AG04449 (cell line): ENCODE results near the gene CDC42BPB.
"Not testable (repeated sequence)": the region's sequence is repeated elsewhere in the genome, so short reads cannot be mapped to it uniquely, and the experiment has no call there.

Source experiments
- CTCF ChIA-PET: fragments of 350-600 bp; formaldehyde crosslinking; extraction: SDS; loops from one replicate; lab custom pipeline; 2021; ENCODE audit warnings: antibody characterized with exemption; lab: Yijun Ruan, JAX
- POLR2A ChIA-PET: fragments of 400-600, 350-600 bp; formaldehyde crosslinking; extraction: SDS; loops from one replicate; lab custom pipeline; 2020; ENCODE audit warnings: antibody characterized with exemption, inconsistent platforms; lab: Yijun Ruan, JAX
- DNase-seq: peaks from one replicate; pipeline ENCODE4 v3.0.0-alpha.2; 2010; ENCODE audit warnings: low read depth, low spot score
- H3K4me3 ChIP-seq: 2 replicates; pipeline ENCODE4 v1.5.1; 2011; ENCODE audit warnings: low read depth, mild to moderate bottlenecking, control low read depth, low read length
- TF ChIP-seq, protein P1 (sequence below): IDR thresholded peaks from one replicate; pipeline ENCODE4 v1.5.1; 2011; ENCODE audit warnings: mild to moderate bottlenecking, moderate library complexity, low read length, control low read depth, inconsistent platforms; ENCODE audit not compliant: insufficient read depth; ENCODE audit errors: missing control alignments

The CDC42BPB gene

DNA sequence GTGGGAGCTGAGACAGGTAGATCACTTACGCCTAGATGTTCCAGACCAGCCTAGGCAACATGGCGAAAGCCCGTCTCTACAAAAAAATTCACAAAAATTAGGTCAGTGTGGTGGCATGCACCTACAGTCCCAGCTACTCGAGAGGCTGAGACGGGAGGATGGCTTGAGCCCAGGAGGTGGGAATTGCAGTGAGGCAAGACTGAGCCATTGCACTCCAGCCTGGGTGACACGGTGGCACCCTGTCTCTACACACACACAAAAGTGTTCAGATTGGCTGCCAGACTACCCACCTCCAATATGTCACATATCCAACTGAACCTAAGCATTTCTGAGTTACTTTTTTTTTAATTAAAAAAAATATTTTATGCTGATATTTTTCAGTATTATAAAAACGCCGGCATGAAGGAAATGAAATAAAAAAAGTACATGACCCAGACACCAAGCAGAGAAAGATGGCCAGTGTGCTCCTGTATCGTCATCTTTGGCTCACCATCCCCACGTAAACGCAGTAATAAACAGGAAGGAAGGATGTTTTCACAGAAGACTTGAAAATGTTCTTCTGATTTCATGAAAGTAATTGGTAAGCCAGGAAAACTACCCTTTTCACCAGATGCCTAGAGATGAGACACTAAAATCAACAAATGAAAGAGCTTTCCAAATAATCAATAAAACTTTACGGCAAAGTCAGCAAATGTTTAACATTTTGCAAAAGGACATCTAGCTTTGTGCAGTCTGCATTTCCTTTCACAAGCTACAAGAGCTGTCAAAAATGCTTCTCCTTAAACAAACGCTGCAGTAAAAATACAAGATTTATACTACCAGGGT is 26.4 kb downstream of the CDC42BPB start:
- POLR2A ChIA-PET, result no interaction called here
- CTCF ChIA-PET, result no interaction called here
- H3K4me3 ChIP-seq, result no peak overlapping the region

GRCh38 chr14:103029936-103030335 is 27.4 kb downstream of the CDC42BPB start:
- CTCF ChIA-PET, result interaction anchor here (0.6 kb wide), 1 partner anchor 9 kb away, joined by 3 read pairs; no protein-coding TSS in a partner anchor
- no peak for DNase-seq
- TF ChIP-seq, protein P1, sequence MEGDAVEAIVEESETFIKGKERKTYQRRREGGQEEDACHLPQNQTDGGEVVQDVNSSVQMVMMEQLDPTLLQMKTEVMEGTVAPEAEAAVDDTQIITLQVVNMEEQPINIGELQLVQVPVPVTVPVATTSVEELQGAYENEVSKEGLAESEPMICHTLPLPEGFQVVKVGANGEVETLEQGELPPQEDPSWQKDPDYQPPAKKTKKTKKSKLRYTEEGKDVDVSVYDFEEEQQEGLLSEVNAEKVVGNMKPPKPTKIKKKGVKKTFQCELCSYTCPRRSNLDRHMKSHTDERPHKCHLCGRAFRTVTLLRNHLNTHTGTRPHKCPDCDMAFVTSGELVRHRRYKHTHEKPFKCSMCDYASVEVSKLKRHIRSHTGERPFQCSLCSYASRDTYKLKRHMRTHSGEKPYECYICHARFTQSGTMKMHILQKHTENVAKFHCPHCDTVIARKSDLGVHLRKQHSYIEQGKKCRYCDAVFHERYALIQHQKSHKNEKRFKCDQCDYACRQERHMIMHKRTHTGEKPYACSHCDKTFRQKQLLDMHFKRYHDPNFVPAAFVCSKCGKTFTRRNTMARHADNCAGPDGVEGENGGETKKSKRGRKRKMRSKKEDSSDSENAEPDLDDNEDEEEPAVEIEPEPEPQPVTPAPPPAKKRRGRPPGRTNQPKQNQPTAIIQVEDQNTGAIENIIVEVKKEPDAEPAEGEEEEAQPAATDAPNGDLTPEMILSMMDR, result no peak
- POLR2A ChIA-PET, result no interaction called here
- H3K4me3 ChIP-seq, result no peak overlapping the region

More for the DNA sequence above, 26.4 kb downstream of the CDC42BPB start:
- TF ChIP-seq, protein P1, result no peak
- no peak for DNase-seq

GRCh38 chr14:103028772-103029171 is 28.6 kb downstream of the CDC42BPB start:
- DNase-seq, result no peak
- TF ChIP-seq, protein P1, result no peak
- ChIA-PET CTCF (no interaction called here), POLR2A (no interaction called here)
- H3K4me3 ChIP-seq, result no peak overlapping the region

GRCh38 chr14:103028161-103028767 is 29.1 kb downstream of the CDC42BPB start:
- ChIA-PET CTCF (interaction anchor here (1.3 kb wide), 1 partner anchor 47 kb away, joined by 3 read pairs; no protein-coding TSS in a partner anchor), POLR2A (no interaction called here)
- TF ChIP-seq, protein P1, result no peak
- H3K4me3 ChIP-seq, result no peak overlapping the region
- DNase-seq, result no peak

- TF ChIP-seq, protein P1, result no peak
- ChIA-PET CTCF (interaction anchor here (1.0 to 1.3 kb wide), 2 partner anchors 11 to 47 kb away, joined by 3 read pairs; no protein-coding TSS in a partner anchor), POLR2A (no interaction called here)
- H3K4me3 ChIP-seq, result no peak overlapping the region
- no peak for DNase-seq
These were observed 29.9 kb downstream of the CDC42BPB start for GRCh38 chr14:103027451-103027850.

DNA sequence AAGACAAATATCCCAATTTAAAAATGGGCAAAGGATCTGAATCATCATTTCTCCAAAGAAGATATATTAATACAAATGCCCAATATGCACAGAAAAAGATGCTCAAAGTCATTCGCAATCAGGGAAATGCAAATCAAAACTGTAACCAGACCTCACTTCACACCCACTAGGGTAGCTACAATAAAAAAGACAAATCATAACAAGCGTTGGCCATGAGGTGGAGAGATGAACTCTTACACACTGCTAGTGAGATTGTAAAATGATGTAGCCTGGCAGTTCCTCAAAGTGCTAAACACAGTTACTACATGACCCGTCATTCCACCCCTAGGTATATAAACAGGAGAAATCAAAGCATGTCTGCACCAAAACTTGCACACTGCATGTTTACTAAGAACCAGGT is 30.4 kb downstream of the CDC42BPB start:
- DNase-seq, result no peak
- POLR2A ChIA-PET, result no interaction called here
- CTCF ChIA-PET, result interaction anchor here (1.0 to 1.3 kb wide), 2 partner anchors 11 to 48 kb away, joined by 3 read pairs; no protein-coding TSS in a partner anchor
- TF ChIP-seq, protein P1, result no peak
- H3K4me3 ChIP-seq, result no peak overlapping the region

DNA sequence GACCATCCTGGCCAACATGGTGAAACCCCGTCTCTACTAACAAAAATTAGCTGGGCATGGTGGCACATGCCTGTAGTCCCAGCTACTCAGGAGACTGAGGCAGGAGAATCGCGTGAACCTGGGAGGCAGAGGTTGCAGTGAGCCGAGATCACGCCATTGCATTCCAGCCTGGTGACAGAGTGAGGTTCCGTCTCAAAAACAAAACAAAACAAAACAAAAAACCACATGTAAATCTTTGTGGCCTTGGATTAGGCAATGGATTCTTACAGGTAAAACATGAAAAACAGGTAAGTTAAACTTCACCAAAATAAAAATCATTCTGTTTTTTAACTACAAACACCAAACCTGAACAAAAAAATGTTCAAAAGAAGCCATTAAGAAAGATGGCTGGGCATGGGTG is 31.2 kb downstream of the CDC42BPB start:
- DNase-seq, POLR2A ChIA-PET, H3K4me3 ChIP-seq: not testable (repeated sequence)
- CTCF ChIA-PET, result interaction anchor here (1.0 kb wide), 1 partner anchor 10 kb away, joined by 3 read pairs; no protein-coding TSS in a partner anchor
